Measurements from ENCODE around the gene TENM3. TPM values are rescaled to one million over a fixed set of nuclear protein-coding genes. Genes with fewer than 3 reads are reported as not detected.

Gene TENM3
- total RNA-seq, 1 experiment from 2014 or later = 34.1 TPM

DNA sequence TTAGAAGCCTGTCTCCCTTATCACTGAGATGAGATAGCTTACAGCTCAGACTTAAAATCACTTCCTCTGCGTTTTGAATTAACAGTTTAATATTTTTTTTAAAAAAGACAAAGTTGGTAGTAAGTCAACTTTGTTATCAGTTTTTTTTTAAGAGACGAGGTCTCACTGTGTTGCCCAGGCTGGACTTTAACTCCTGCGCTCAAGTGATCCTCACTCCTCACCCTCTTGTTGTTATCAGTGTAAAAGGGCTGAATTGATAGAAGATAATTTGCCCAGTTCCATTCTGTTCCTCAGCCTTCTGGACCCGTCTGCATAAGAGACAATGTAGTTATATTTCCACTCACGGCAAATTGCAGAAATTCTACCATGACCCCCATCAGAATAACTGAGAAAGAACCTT, 428.5 kb downstream of the TENM3 start:
- DNase-seq (ENCODE audit: unreplicated experiment) = no peak
- POLR2A ChIA-PET = no interaction called here
- H3K4me3 Mint-ChIP-seq (ENCODE audit: unreplicated experiment) = no peak overlapping the region
- H3K27ac Mint-ChIP-seq (ENCODE audit: low read depth, unreplicated experiment) = no peak overlapping the region
- TF ChIP-seq, protein P1, sequence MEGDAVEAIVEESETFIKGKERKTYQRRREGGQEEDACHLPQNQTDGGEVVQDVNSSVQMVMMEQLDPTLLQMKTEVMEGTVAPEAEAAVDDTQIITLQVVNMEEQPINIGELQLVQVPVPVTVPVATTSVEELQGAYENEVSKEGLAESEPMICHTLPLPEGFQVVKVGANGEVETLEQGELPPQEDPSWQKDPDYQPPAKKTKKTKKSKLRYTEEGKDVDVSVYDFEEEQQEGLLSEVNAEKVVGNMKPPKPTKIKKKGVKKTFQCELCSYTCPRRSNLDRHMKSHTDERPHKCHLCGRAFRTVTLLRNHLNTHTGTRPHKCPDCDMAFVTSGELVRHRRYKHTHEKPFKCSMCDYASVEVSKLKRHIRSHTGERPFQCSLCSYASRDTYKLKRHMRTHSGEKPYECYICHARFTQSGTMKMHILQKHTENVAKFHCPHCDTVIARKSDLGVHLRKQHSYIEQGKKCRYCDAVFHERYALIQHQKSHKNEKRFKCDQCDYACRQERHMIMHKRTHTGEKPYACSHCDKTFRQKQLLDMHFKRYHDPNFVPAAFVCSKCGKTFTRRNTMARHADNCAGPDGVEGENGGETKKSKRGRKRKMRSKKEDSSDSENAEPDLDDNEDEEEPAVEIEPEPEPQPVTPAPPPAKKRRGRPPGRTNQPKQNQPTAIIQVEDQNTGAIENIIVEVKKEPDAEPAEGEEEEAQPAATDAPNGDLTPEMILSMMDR (IDR thresholded peaks at IDR 0.05; ENCODE audit: unreplicated experiment) = no peak
- BruUV-seq (replicated peaks) = no TSS peak
- no peaks in the 10 kb centered on the region for H3K9me3 Mint-ChIP-seq (ENCODE audit: unreplicated experiment)
- intact Hi-C loops (cut with micrococcal nuclease) = no loop called here
- H3K36me3 Mint-ChIP-seq (ENCODE audit: insufficient read depth, unreplicated experiment) = no peaks in the 10 kb centered on the region
- H3K4me1 Mint-ChIP-seq (ENCODE audit: insufficient read depth, unreplicated experiment) = no peaks in the 10 kb centered on the region
- CTCF ChIA-PET = no interaction called here
- no peaks in the 10 kb centered on the region for H3K27me3 Mint-ChIP-seq (ENCODE audit: insufficient read depth, unreplicated experiment)

DNA sequence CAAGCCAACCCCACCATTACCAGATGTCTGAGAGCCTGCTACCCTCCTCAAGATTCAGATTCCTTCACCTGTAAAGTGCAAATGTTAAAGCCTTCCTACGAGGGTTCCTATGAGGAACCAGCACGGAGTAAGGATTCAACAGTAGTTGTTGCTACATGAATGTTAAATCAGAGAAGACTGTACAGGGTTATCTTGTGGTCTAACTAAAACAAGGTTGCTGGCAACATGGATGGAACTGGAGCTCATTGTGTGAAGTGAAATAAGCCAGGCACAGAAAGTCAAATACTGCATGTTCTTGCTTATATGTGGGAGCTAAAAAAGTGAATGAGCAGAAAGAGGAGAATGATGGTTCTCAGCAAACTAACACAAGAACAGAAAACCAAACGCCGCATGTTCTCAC, 435.4 kb downstream of the TENM3 start:
- intact Hi-C loops (cut with micrococcal nuclease) = no loop called here
- BruUV-seq (replicated peaks) = no TSS peak
- H3K27ac Mint-ChIP-seq (ENCODE audit: low read depth, unreplicated experiment) = no peak overlapping the region
- H3K27me3 Mint-ChIP-seq (ENCODE audit: insufficient read depth, unreplicated experiment) = no peaks in the 10 kb centered on the region
- DNase-seq (ENCODE audit: unreplicated experiment) = no peak
- peaks cover 8% of the 10 kb centered on the region for H3K36me3 Mint-ChIP-seq (ENCODE audit: insufficient read depth, unreplicated experiment)
- no peaks in the 10 kb centered on the region for H3K9me3 Mint-ChIP-seq (ENCODE audit: unreplicated experiment)
- no peak overlapping the region for H3K4me3 Mint-ChIP-seq (ENCODE audit: unreplicated experiment)
- ChIA-PET POLR2A (no interaction called here), CTCF (interaction anchor here (0.5 kb wide), 1 partner anchor 77 kb away, joined by 3 read pairs; no protein-coding TSS in a partner anchor)
- TF ChIP-seq, protein P1 (IDR thresholded peaks at IDR 0.05; ENCODE audit: unreplicated experiment) = no peak
- no peaks in the 10 kb centered on the region for H3K4me1 Mint-ChIP-seq (ENCODE audit: insufficient read depth, unreplicated experiment)

DNA sequence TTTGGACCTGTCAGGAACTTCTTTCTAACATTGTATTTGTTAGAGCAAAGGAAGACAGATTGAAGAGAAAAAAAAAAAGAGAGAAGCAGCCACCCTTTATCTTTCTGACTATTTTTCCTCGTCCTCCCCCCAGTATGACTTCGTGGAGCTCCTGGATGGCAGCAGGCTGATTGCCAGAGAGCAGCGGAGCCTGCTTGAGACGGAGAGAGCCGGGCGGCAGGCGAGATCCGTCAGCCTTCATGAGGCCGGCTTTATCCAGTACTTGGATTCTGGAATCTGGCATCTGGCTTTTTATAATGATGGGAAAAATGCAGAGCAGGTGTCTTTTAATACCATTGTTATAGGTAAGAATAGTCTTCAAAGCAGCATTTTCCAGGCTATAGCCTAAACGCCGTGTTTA, 436.3 kb downstream of the TENM3 start:
- CTCF ChIA-PET = no interaction called here
- no peak overlapping the region for H3K27ac Mint-ChIP-seq (ENCODE audit: low read depth, unreplicated experiment)
- H3K4me3 Mint-ChIP-seq (ENCODE audit: unreplicated experiment) = no peak overlapping the region
- no peaks in the 10 kb centered on the region for H3K4me1 Mint-ChIP-seq (ENCODE audit: insufficient read depth, unreplicated experiment)
- no TSS peak for BruUV-seq (replicated peaks)
- H3K27me3 Mint-ChIP-seq (ENCODE audit: insufficient read depth, unreplicated experiment) = no peaks in the 10 kb centered on the region
- DNase-seq (ENCODE audit: unreplicated experiment) = no peak
- no peaks in the 10 kb centered on the region for H3K9me3 Mint-ChIP-seq (ENCODE audit: unreplicated experiment)
- intact Hi-C loops (cut with micrococcal nuclease) = no loop called here
- TF ChIP-seq, protein P1 (IDR thresholded peaks at IDR 0.05; ENCODE audit: unreplicated experiment) = no peak
- H3K36me3 Mint-ChIP-seq (ENCODE audit: insufficient read depth, unreplicated experiment) = peaks cover 14% of the 10 kb centered on the region
- POLR2A ChIA-PET = no interaction called here

DNA sequence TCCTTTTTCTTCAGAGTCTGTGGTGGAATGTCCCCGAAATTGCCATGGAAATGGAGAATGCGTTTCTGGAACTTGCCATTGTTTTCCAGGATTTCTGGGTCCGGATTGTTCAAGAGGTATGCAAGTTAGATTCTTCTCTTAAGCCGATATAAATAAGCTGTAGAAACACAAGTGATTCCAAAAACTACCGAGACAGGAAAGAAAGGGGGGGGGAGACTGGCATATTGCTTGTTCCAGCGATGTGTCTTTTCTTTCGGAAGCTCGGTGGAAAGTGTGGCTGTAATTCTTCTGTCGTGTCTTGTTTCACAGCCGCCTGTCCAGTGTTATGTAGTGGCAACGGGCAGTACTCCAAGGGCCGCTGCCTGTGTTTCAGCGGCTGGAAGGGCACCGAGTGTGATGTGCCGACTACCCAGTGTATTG, 437.0 kb downstream of the TENM3 start:
- intact Hi-C loops (cut with micrococcal nuclease) = no loop called here
- no peak overlapping the region for H3K4me3 Mint-ChIP-seq (ENCODE audit: unreplicated experiment)
- H3K4me1 Mint-ChIP-seq (ENCODE audit: insufficient read depth, unreplicated experiment) = no peaks in the 10 kb centered on the region
- POLR2A ChIA-PET = no interaction called here
- TF ChIP-seq, protein P1 (IDR thresholded peaks at IDR 0.05; ENCODE audit: unreplicated experiment) = no peak
- no peak overlapping the region for H3K27ac Mint-ChIP-seq (ENCODE audit: low read depth, unreplicated experiment)
- H3K27me3 Mint-ChIP-seq (ENCODE audit: insufficient read depth, unreplicated experiment) = no peaks in the 10 kb centered on the region
- peaks cover 14% of the 10 kb centered on the region for H3K36me3 Mint-ChIP-seq (ENCODE audit: insufficient read depth, unreplicated experiment)
- H3K9me3 Mint-ChIP-seq (ENCODE audit: unreplicated experiment) = no peaks in the 10 kb centered on the region
- CTCF ChIA-PET = no interaction called here
- no peak for DNase-seq (ENCODE audit: unreplicated experiment)
- BruUV-seq (replicated peaks) = no TSS peak
